Caco-2 (cell line): ENCODE measurements around the gene PMAIP1. TPM values are rescaled to one million over a fixed set of nuclear protein-coding genes. Genes with fewer than 3 reads are reported as not detected.

Experiments
- BruUV-seq: library from RNA; stranded (reverse); fragments of 400-500 nt; replicated peaks from 2 replicates; lab custom pipeline; 2021; lab: Mats Ljungman, UMichigan
- CTCF ChIA-PET: fragments of 300-600 bp; sonication (Branson Sonifier 250); formaldehyde crosslinking; loops from one replicate; lab custom pipeline; 2022; ENCODE audit warnings: antibody characterized with exemption; lab: Charles Lee
- POLR2A ChIA-PET: fragments of 300-600 bp; sonication (Branson Sonifier 250); formaldehyde crosslinking; loops from one replicate; lab custom pipeline; 2022; ENCODE audit warnings: antibody characterized with exemption; lab: Charles Lee
- DNase-seq, 2 experiments: peaks; one replicate each; pipeline versions ENCODE4 v3.0.0 to v3.0.0-alpha.2; 2020 to 2022
- H3K27me3 ChIP-seq: replicated peaks from 2 replicates; pipeline ENCODE4 v1.6.0; 2011; ENCODE audit warnings: low read length; ENCODE audit not compliant: control insufficient read depth, insufficient read depth
- H3K36me3 ChIP-seq: 2 replicates; pipeline ENCODE4 v1.5.1; 2011; ENCODE audit warnings: low read length; ENCODE audit not compliant: control insufficient read depth, insufficient read depth
- H3K4me1 ChIP-seq: fragments of 250-450 bp; sonication (Bioruptor Pico); 2 replicates; pipeline ENCODE4 v1.5.1; 2020; ENCODE audit warnings: mild to moderate bottlenecking
- H3K4me3 ChIP-seq: 2 replicates; pipeline ENCODE4 v1.5.1; 2011; ENCODE audit warnings: low read depth, mild to moderate bottlenecking, control low read depth, low read length
- H3K9me3 ChIP-seq: fragments of 250-450 bp; sonication (Bioruptor Pico); 2 replicates; pipeline ENCODE4 v1.5.1; 2020; ENCODE audit warnings: mild to moderate bottlenecking, moderate library complexity
- H3K27ac Mint-ChIP-seq: one replicate; pipeline ENCODE4 v1.8.0; 2022; ENCODE audit warnings: mixed read lengths; ENCODE audit not compliant: unreplicated experiment
- H3K27me3 Mint-ChIP-seq: one replicate; pipeline ENCODE4 v1.8.0; 2022; ENCODE audit warnings: mixed read lengths; ENCODE audit not compliant: insufficient read depth, unreplicated experiment
- H3K36me3 Mint-ChIP-seq: one replicate; pipeline ENCODE4 v1.8.0; 2022; ENCODE audit warnings: mild to moderate bottlenecking, mixed read lengths; ENCODE audit not compliant: insufficient read depth, unreplicated experiment
- H3K4me1 Mint-ChIP-seq: one replicate; pipeline ENCODE4 v1.8.0; 2022; ENCODE audit warnings: low read depth, mixed read lengths; ENCODE audit not compliant: unreplicated experiment
- H3K4me3 Mint-ChIP-seq: one replicate; pipeline ENCODE4 v1.8.0; 2022; ENCODE audit warnings: mild to moderate bottlenecking, moderate library complexity, mixed read lengths; ENCODE audit not compliant: unreplicated experiment
- H3K9me3 Mint-ChIP-seq: one replicate; pipeline ENCODE4 v1.8.0; 2022; ENCODE audit warnings: mixed read lengths; ENCODE audit not compliant: unreplicated experiment
- CTCF ChIP-seq, 2 experiments: fragments of 200-600 bp in 1 of 2; IDR thresholded peaks; 1 replicate in 1 of 2; 2 replicates in 1 of 2; pipeline versions ENCODE4 v1.5.1 to v1.8.0; 2011 to 2022; ENCODE audit warnings: antibody characterized with exemption in 1 of 2, control low read depth in 1 of 2, inconsistent platforms in 1 of 2, low read depth in 1 of 2, low read length in 1 of 2, mild to moderate bottlenecking in 1 of 2, moderate library complexity in 1 of 2; ENCODE audit not compliant: insufficient read depth in 1 of 2, severe bottlenecking in 1 of 2, unreplicated experiment in 1 of 2
- intact Hi-C: fragments of 100-400 bp; cut with micrococcal nuclease; formaldehyde crosslinking; loops from one replicate; pipeline ENCODE4 v1.10.0; 2022; ENCODE audit not compliant: unreplicated experiment
- total RNA-seq: library from RNA; stranded (reverse); gene quantifications from 2 replicates; pipeline ENCODE4 v1.2.3, GENCODE V29; 2022

PMAIP1 gene
- total RNA-seq, 1 experiment from 2014 or later: 2.3 TPM

- H3K36me3 Mint-ChIP-seq: no peaks in the 10 kb centered on the region
- no TSS peak for BruUV-seq
- TF ChIP-seq CTCF (IDR thresholded peaks at IDR 0.05; ENCODE audit: insufficient read depth in 1 of 2, low read depth in 1 of 2, low read length in 1 of 2, severe bottlenecking in 1 of 2, unreplicated experiment in 1 of 2): no peak
- intact Hi-C loops: no loop called here
- H3K4me3 ChIP-seq: no peak overlapping the region
- ChIA-PET POLR2A (no interaction called here), CTCF (no interaction called here)
- no peaks in the 10 kb centered on the region for H3K9me3 Mint-ChIP-seq
- H3K27me3 ChIP-seq: no peaks in the 10 kb centered on the region; the same call in 1 of the 2 replicates
- H3K4me3 Mint-ChIP-seq: no peak overlapping the region
- H3K4me1 Mint-ChIP-seq: no peaks in the 10 kb centered on the region
- H3K27me3 Mint-ChIP-seq: no peaks in the 10 kb centered on the region
- no peak for DNase-seq
- H3K27ac Mint-ChIP-seq: no peak overlapping the region
- H3K4me1 ChIP-seq: no peaks in the 10 kb centered on the region
- no peaks in the 10 kb centered on the region for H3K36me3 ChIP-seq
- H3K9me3 ChIP-seq: no peaks in the 10 kb centered on the region
Measured at GRCh38 chr18:59907660-59908059, 7.9 kb downstream of the PMAIP1 start.

GRCh38 chr18:59908799-59909198, 9.0 kb downstream of the PMAIP1 start:
- CTCF ChIA-PET: no interaction called here
- Mint-ChIP-seq H3K4me3 (no peak overlapping the region), H3K9me3 (no peaks in the 10 kb centered on the region), H3K4me1 (no peaks in the 10 kb centered on the region), H3K36me3 (no peaks in the 10 kb centered on the region), H3K27ac (no peak overlapping the region), H3K27me3 (no peaks in the 10 kb centered on the region)
- DNase-seq: no peak
- no peaks in the 10 kb centered on the region for H3K36me3 ChIP-seq
- TF ChIP-seq CTCF (IDR thresholded peaks at IDR 0.05; ENCODE audit: insufficient read depth in 1 of 2, low read depth in 1 of 2, low read length in 1 of 2, severe bottlenecking in 1 of 2, unreplicated experiment in 1 of 2): no peak
- POLR2A ChIA-PET: no interaction called here
- BruUV-seq: no TSS peak
- no peaks in the 10 kb centered on the region; the same call in 1 of the 2 replicates for H3K27me3 ChIP-seq
- H3K4me1 ChIP-seq: no peaks in the 10 kb centered on the region
- intact Hi-C loops: no loop called here
- no peak overlapping the region for H3K4me3 ChIP-seq
- no peaks in the 10 kb centered on the region for H3K9me3 ChIP-seq

- intact Hi-C loops: no loop called here
- POLR2A ChIA-PET: no interaction called here
- H3K4me1 Mint-ChIP-seq: no peaks in the 10 kb centered on the region
- CTCF ChIA-PET: no interaction called here
- Histone ChIP-seq H3K4me3 (no peak overlapping the region), H3K36me3 (no peaks in the 10 kb centered on the region), H3K9me3 (no peaks in the 10 kb centered on the region), H3K4me1 (no peaks in the 10 kb centered on the region), H3K27me3 (no peaks in the 10 kb centered on the region; the same call in 1 of the 2 replicates)
- H3K27ac Mint-ChIP-seq: no peak overlapping the region
- no peak for DNase-seq
- no TSS peak for BruUV-seq
- TF ChIP-seq CTCF (IDR thresholded peaks at IDR 0.05; ENCODE audit: insufficient read depth in 1 of 2, low read depth in 1 of 2, low read length in 1 of 2, severe bottlenecking in 1 of 2, unreplicated experiment in 1 of 2): no peak
- no peaks in the 10 kb centered on the region for H3K9me3 Mint-ChIP-seq
- H3K27me3 Mint-ChIP-seq: no peaks in the 10 kb centered on the region
- H3K36me3 Mint-ChIP-seq: no peaks in the 10 kb centered on the region
- H3K4me3 Mint-ChIP-seq: no peak overlapping the region
Measured at GRCh38 chr18:59909289-59910036, 9.7 kb downstream of the PMAIP1 start.
